Measurements from ENCODE around the gene PPP1R3E. TPM values are rescaled to one million over a fixed set of nuclear protein-coding genes. Genes with fewer than 3 reads are reported as not detected.

PPP1R3E gene
- total and polyA plus RNA-seq, 2 of the 13 experiments (the other 11 are each of a cell fraction or from before 2014, with no cell fraction given), result 16.5 to 26.5 TPM

GRCh38 chr14:23297096-23297495 is 5.6 kb downstream of the PPP1R3E start (continued):
- TF ChIP-seq TOPORS (CRISPR knock-in tag; IDR thresholded peaks at IDR 0.05) (0 out of 2 replicates have a peak, but pooled peaks have one; percentile 27), RFX5 (IDR thresholded peaks at IDR 0.05; ENCODE audit: low read depth, low read length) (no peak), RBM22 (optimal IDR thresholded peaks at IDR 0.05; ENCODE audit: low read length) (peak; percentile 31), PHF8 (CRISPR knock-in tag; IDR thresholded peaks at IDR 0.05) (0 out of 2 replicates have a peak, but pooled peaks have one; percentile 14), POLR2G (IDR thresholded peaks at IDR 0.05; ENCODE audit: low read depth, low read length) (peak; percentile 52; the same call in 1 of the 2 replicates), DR1 (CRISPR knock-in tag; IDR thresholded peaks at IDR 0.05) (no peak)

GRCh38 chr14:23296012-23296777 is 6.5 kb downstream of the PPP1R3E start:
- Histone ChIP-seq H3K4me1 (ENCODE audit: insufficient read depth, low read length) (peaks cover 33% of the 10 kb centered on the region), H4K20me1 (ENCODE audit: insufficient read depth, low read length) (no peaks in the 10 kb centered on the region), H3K9me3 (ENCODE audit: low read length) (no peaks in the 10 kb centered on the region), H3K4me2 (ENCODE audit: low read depth, low read length) (no peak overlapping the region), H3K27ac (ENCODE audit: extremely low read length, insufficient read depth, low read length) (no peak overlapping the region), H2AFZ (ENCODE audit: low read length) (no peak overlapping the region), H3K79me2 (ENCODE audit: insufficient read depth, low read length) (peaks cover 4% of the 10 kb centered on the region), H3K36me3 (replicated peaks in 1 of 2; ENCODE audit: control insufficient read depth in 1 of 2, insufficient read depth in 2 of 2, low read length in 2 of 2) (peaks cover 3% of the 10 kb centered on the region in 2 experiments; a peak in 1 of 5 replicates), H3K27me3 (ENCODE audit: control insufficient read depth in 1 of 2, insufficient read depth in 2 of 2, low read length in 2 of 2) (no peaks in the 10 kb centered on the region; a peak in 1 of 5 replicates), H3K4me3 (replicated peaks in 1 of 3; ENCODE audit: insufficient read depth in 1 of 3, low read depth in 2 of 3, low read length in 3 of 3) (no peak overlapping the region), H3K9ac (ENCODE audit: insufficient read depth, low read depth, low read length) (no peak overlapping the region)
- BruUV-seq (replicated peaks), result no TSS peak
- TF ChIP-seq ZNF749 (CRISPR knock-in tag; IDR thresholded peaks at IDR 0.05; ENCODE audit: borderline replicate concordance) (peak; percentile 61; the same call in 1 of the 2 replicates), POLR2AphosphoS5 (IDR thresholded peaks at IDR 0.05; ENCODE audit: low read depth, low read length) (0 out of 2 replicates have a peak, but pooled peaks have one; percentile 20), ZNF574 (CRISPR knock-in tag; IDR thresholded peaks at IDR 0.05) (0 out of 2 replicates have a peak, but pooled peaks have one; percentile 17), ZNF33A (CRISPR knock-in tag; IDR thresholded peaks at IDR 0.05; ENCODE audit: borderline replicate concordance) (0 out of 2 replicates have a peak, but pooled peaks have one; percentile 12), POLR2A (IDR thresholded peaks at IDR 0.05; ENCODE audit: insufficient read depth in 1 of 2, low read depth in 2 of 2, low read length in 2 of 2) (0 out of 4 replicates have a peak, but pooled peaks of 1 of the 2 experiments have one; percentile 23), FOXC1 (CRISPR knock-in tag; IDR thresholded peaks at IDR 0.05; ENCODE audit: borderline replicate concordance) (0 out of 2 replicates have a peak, but pooled peaks have one; percentile 49), POLR2G (IDR thresholded peaks at IDR 0.05; ENCODE audit: low read depth, low read length) (no peak; the same call in 1 of the 2 replicates), ZSCAN9 (CRISPR knock-in tag; IDR thresholded peaks at IDR 0.05; ENCODE audit: borderline replicate concordance) (no peak), SNRNP70 (IDR thresholded peaks at IDR 0.05; ENCODE audit: low read depth, low read length) (no peak)
- ChIA-PET POLR2A (interaction anchor here (1.0 to 18.7 kb wide), 4 partner anchors 10 to 25 kb away, joined by 3 to 1053 read pairs (median 20); partner anchors contain the start of genes BCL2L2, HOMEZ and PABPN1), CTCF (ENCODE audit: low intra/inter-chr PET ratio, low total read pairs) (interaction anchor here (1.8 to 2.2 kb wide), 2 partner anchors 10 to 31 kb away, joined by 8 to 22 read pairs; partner anchors contain the start of gene HOMEZ)
- DNase-seq (ENCODE audit: low spot score) (no peak), FAIRE-seq (no peak), ATAC-seq (no peak)
- 98% methylated on average over 7 of the region's 7 CpGs for WGBS (ENCODE audit: low lambda C conversion rate)
- in situ Hi-C loops (cut with HindIII; ENCODE audit: extremely low pct_ligation_motif_present, low pct_unique_long_range_greater_than_20kb) (loop anchor here (5.0 kb wide), 1 partner anchor 34 kb away; no protein-coding TSS in a partner anchor), intact Hi-C loops (cut with micrococcal nuclease; ENCODE audit: unreplicated experiment) (loop anchor here (5.0 kb wide), 1 partner anchor 174 kb away; no protein-coding TSS in a partner anchor)
